ENCODE data around the gene PRRC2B.
"Not testable (repeated sequence)": the region's sequence is repeated elsewhere in the genome, so short reads cannot be mapped to it uniquely, and the experiment has no call there.

The PRRC2B gene

DNA sequence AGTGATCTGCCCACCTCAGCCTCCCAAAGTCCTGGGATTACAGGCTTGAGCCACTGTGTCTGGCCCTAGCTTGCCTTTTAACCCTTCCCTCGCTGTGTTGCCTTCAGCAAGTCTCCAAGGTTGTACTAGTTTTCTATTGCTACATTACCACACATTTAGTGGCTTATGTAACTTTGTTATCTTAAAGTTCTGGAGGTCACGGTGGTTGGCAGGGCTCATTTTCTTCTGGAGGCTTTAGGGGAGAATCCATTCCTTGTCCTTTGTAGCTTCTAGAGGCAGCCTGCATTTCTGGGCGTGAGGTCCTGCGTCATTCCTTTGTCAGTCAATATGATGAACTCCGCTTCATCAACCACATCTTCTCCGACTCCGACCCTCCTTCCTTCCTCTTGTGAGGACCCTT is 2.9 kb upstream of the PRRC2B start:
- no peak for TF ChIP-seq CTCF (conservative IDR thresholded peaks at IDR 0.05; ENCODE audit: control insufficient read depth, insufficient read depth, low read depth, low read length)
- H3K4me3 ChIP-seq (ENCODE audit: control insufficient read depth, low read depth, low read length): no peak overlapping the region
- no peak for DNase-seq (ENCODE audit: low read depth)

DNA sequence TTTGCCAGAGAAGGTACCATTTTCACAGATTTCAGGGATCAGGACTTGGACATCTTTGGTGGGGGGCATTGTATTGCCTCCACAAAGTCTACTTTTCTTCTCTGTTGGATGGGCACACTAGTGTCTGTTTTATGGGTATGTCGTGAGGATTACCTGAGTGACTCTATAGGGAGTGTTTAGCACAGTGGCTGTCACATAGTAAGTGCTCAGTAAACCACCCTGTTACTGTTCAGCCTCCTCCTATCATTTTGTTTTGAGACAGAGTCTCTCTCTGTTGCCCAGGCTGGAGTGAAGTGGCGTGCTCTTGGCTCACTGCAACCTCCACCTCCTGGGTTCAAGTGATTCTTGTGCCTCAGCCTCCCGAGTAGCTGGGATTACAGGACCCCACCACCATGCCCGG is 2.4 kb upstream of the PRRC2B start:
- no peak overlapping the region for H3K4me3 ChIP-seq (ENCODE audit: control insufficient read depth, low read depth, low read length)
- TF ChIP-seq CTCF (conservative IDR thresholded peaks at IDR 0.05; ENCODE audit: control insufficient read depth, insufficient read depth, low read depth, low read length): no peak
- no peak for DNase-seq (ENCODE audit: low read depth)

GRCh38 chr9:131394464-131395156 is 724 bp downstream of the PRRC2B start:
- no peak for DNase-seq (ENCODE audit: low read depth)
- no peak for TF ChIP-seq CTCF (conservative IDR thresholded peaks at IDR 0.05; ENCODE audit: control insufficient read depth, insufficient read depth, low read depth, low read length)
- peak overlapping the region; percentile 67 for H3K4me3 ChIP-seq (ENCODE audit: control insufficient read depth, low read depth, low read length)

DNA sequence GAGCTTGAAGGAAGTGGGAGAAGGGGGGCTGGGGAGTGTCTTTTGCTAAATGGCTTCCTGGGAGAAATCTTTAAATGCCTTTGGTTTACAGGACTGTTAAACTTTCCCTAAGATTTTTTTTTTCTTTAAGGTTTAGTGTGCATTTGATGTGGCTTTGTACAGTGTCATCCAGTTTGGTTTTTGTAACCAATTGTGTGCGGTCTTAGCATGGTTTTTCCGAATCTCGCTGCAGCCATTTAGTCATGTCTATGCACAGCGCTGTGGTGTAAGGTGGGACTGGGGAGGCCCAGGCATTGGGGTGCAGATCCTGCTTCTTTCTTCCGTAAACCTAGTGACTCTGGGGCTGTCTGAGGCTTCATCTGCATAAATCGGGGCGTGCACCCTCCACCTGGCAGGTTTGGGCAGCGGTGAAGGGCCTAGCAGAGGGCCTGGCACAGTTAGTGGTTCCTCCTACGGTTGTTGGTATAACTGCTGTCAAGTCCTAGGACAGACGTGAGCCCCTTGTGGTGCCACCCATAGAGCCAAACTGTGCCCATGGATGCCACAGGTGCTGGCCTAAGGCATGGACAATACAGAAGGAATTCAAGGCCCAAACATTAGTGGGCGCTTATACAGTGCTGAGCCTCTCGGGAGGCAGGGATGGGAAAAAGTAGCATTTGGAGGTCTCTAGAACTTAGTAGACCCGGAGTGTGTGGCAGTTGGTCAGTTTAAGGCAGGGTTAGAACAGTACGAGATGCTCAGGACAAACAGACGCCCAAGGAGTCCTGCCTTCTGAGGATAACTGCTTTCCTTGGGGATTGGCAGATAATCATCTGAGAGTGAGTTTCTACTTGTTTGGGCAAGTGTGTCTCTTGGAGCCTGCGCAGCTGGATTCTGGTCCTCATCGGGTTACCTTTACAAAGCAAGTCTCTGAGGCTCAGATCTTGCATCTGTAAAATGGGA is 1.5 kb downstream of the PRRC2B start:
- TF ChIP-seq CTCF (conservative IDR thresholded peaks at IDR 0.05; ENCODE audit: control insufficient read depth, insufficient read depth, low read depth, low read length): no peak
- H3K4me3 ChIP-seq (ENCODE audit: control insufficient read depth, low read depth, low read length): peak overlapping the region; percentile 67
- no peak for DNase-seq (ENCODE audit: low read depth)

GRCh38 chr9:131396099-131396479 is 2.2 kb downstream of the PRRC2B start:
- H3K4me3 ChIP-seq (ENCODE audit: control insufficient read depth, low read depth, low read length): peak overlapping the region; percentile 67
- DNase-seq (ENCODE audit: low read depth): not testable (repeated sequence)

DNA sequence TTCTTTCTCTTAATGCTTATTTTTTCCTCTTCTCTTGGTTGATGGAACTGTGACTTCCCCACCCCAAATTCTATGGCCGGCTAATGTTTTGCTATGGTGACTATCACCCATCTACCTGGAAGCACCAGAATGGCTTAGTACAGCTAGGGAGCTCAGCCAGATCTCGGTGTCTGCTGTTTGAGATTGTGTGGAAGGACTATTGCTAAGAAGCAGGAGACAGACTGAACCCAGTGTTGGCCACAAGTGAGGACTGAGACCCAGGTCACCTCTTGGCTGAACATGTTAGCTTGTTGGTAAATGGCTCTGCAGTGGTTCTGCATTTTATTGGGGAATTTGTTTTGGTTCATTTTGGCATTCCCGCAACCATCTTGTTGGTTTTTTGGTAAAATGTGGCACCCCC is 2.7 kb downstream of the PRRC2B start:
- H3K4me3 ChIP-seq (ENCODE audit: control insufficient read depth, low read depth, low read length): peak overlapping the region; percentile 24
- no peak for TF ChIP-seq CTCF (conservative IDR thresholded peaks at IDR 0.05; ENCODE audit: control insufficient read depth, insufficient read depth, low read depth, low read length)
- DNase-seq (ENCODE audit: low read depth): no peak

GRCh38 chr9:131397100-131397790 is 3.4 kb downstream of the PRRC2B start:
- H3K4me3 ChIP-seq (ENCODE audit: control insufficient read depth, low read depth, low read length): peak overlapping the region; percentile 19
- peak; percentile 53 for DNase-seq (ENCODE audit: low read depth)
- no peak for TF ChIP-seq CTCF (conservative IDR thresholded peaks at IDR 0.05; ENCODE audit: control insufficient read depth, insufficient read depth, low read depth, low read length)
